ENCODE results near the gene NOXA1. TPM values are rescaled to one million over a fixed set of nuclear protein-coding genes. Genes with fewer than 3 reads are reported as not detected.
"Not testable (repeated sequence)": the region's sequence is repeated elsewhere in the genome, so short reads cannot be mapped to it uniquely, and the experiment has no call there.

The NOXA1 gene
- total RNA-seq, 1 donor from 2014 or later, result 6.5 TPM

DNA sequence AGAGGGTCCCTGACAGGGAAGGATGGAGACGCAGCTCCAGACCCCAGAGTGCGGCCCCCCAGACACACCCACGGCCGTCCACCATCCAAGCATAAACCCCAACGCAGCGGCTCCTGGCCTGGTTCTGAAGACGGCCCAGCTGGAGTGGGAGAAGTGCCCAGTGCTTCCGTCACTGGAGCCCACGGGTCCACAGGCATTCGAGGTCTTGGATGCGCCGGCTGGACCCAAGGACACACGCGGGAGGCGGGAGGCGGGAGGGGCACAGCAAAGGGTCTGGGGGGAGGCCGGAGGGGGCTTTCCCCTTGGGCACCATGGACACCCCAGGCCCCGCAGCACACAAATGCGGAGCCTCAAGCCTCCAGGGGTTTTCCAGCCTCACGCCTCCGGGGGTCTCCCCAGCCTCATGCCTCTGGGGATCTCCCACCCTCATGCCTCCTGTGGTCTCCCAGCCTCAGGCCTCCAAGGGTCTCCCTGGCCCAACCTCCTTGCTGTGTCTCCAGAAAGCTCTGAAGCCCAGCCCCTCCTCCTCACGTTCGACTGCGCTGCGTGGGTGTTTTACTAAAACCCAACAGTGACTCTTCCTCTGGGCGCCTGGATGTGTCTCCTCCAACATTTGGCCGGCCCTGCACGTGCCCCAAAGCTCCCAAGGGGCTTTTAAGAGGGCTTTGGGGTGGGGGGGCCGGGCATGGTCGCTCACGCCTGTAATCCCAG is 15.4 kb upstream of the NOXA1 start:
- no peaks in the 10 kb centered on the region for H3K36me3 ChIP-seq
- no peak overlapping the region for H3K27ac ChIP-seq
- H3K4me1 ChIP-seq, result peaks cover 30% of the 10 kb centered on the region
- no peaks in the 10 kb centered on the region for H3K9me3 ChIP-seq
- ATAC-seq, result no peak
- TF ChIP-seq, protein P1, sequence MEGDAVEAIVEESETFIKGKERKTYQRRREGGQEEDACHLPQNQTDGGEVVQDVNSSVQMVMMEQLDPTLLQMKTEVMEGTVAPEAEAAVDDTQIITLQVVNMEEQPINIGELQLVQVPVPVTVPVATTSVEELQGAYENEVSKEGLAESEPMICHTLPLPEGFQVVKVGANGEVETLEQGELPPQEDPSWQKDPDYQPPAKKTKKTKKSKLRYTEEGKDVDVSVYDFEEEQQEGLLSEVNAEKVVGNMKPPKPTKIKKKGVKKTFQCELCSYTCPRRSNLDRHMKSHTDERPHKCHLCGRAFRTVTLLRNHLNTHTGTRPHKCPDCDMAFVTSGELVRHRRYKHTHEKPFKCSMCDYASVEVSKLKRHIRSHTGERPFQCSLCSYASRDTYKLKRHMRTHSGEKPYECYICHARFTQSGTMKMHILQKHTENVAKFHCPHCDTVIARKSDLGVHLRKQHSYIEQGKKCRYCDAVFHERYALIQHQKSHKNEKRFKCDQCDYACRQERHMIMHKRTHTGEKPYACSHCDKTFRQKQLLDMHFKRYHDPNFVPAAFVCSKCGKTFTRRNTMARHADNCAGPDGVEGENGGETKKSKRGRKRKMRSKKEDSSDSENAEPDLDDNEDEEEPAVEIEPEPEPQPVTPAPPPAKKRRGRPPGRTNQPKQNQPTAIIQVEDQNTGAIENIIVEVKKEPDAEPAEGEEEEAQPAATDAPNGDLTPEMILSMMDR (IDR thresholded peaks at IDR 0.05), result no peak
- no peak for DNase-seq
- H3K27me3 ChIP-seq, result no peaks in the 10 kb centered on the region
- H3K4me3 ChIP-seq, result no peak overlapping the region
- intact Hi-C loops (cut with DNase I), result loop anchor here (10.0 kb wide), 1 partner anchor 113 kb away; no protein-coding TSS in a partner anchor

GRCh38 chr9:137408651-137409405 is 14.4 kb upstream of the NOXA1 start:
- intact Hi-C loops (cut with DNase I), result loop anchor here (10.0 kb wide), 1 partner anchor 114 kb away; no protein-coding TSS in a partner anchor
- DNase-seq, result no peak

GRCh38 chr9:137409515-137409914 is 13.7 kb upstream of the NOXA1 start:
- no peak overlapping the region for H3K4me3 ChIP-seq
- intact Hi-C loops (cut with DNase I), result loop anchor here (10.0 kb wide), 1 partner anchor 115 kb away; no protein-coding TSS in a partner anchor
- TF ChIP-seq, protein P1 (IDR thresholded peaks at IDR 0.05), result no peak
- no peaks in the 10 kb centered on the region for H3K9me3 ChIP-seq
- DNase-seq (no peak), ATAC-seq (no peak)
- H3K36me3 ChIP-seq, result no peaks in the 10 kb centered on the region
- no peaks in the 10 kb centered on the region for H3K27me3 ChIP-seq
- peaks cover 30% of the 10 kb centered on the region for H3K4me1 ChIP-seq
- no peak overlapping the region for H3K27ac ChIP-seq

More at GRCh38 chr9:137408651-137409405, 14.4 kb upstream of the NOXA1 start:
- Histone ChIP-seq H3K27ac (no peak overlapping the region), H3K9me3 (no peaks in the 10 kb centered on the region), H3K4me1 (peaks cover 30% of the 10 kb centered on the region), H3K36me3 (no peaks in the 10 kb centered on the region), H3K27me3 (no peaks in the 10 kb centered on the region), H3K4me3 (no peak overlapping the region)
- ATAC-seq, result no peak
- TF ChIP-seq, protein P1 (IDR thresholded peaks at IDR 0.05), result no peak

DNA sequence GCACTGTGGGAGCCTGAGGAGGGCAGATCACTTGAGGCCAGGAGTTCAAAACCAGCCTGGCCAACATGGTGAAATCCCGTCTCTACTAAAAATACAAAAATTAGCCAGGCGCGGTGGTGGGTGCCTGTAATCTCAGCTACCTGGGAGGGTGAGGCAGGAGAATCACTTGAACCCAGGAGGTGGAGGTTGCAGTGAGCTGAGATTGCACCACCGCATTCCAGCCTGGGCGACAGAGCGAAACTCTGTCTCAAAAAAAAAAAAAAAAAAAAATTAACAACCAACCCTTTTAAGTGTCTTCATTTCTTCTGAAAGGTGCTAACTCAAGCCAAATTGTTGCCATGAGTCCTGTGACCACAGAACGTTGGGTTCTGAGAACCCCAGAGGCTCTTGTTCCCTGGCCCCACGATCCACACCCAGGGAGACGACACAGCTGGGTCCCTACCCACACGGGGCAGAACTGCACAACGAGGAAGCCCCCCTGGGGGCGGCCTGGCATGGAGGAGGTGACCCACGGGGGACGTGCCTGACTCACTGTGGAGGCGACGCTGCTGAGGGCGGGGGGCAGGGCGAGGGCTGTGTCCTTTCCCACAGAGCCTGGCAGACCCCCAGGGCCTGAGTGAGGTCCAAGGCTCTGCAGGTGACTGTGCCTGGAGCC is 12.8 kb upstream of the NOXA1 start:
- H3K4me1 ChIP-seq, result peaks cover 30% of the 10 kb centered on the region
- H3K27ac ChIP-seq, result peak overlapping the region; percentile 63
- ATAC-seq; H3K9me3 ChIP-seq; H3K36me3 ChIP-seq; H3K4me3 ChIP-seq; intact Hi-C loops (cut with DNase I); H3K27me3 ChIP-seq; DNase-seq: not testable (repeated sequence)

- Histone ChIP-seq H3K4me3 (peak overlapping the region; percentile 8), H3K27ac (peak overlapping the region; percentile 63), H3K36me3 (no peaks in the 10 kb centered on the region), H3K9me3 (no peaks in the 10 kb centered on the region), H3K27me3 (no peaks in the 10 kb centered on the region), H3K4me1 (peaks cover 30% of the 10 kb centered on the region)
- TF ChIP-seq, protein P1 (IDR thresholded peaks at IDR 0.05), result no peak
- ATAC-seq, result no peak
- intact Hi-C loops (cut with DNase I), result no loop called here
- DNase-seq, result no peak
Measured at GRCh38 chr9:137410891-137411249, 12.3 kb upstream of the NOXA1 start.

- no peak for DNase-seq
Measured at GRCh38 chr9:137411260-137411644, 11.9 kb upstream of the NOXA1 start.

More at GRCh38 chr9:137411260-137411644, 11.9 kb upstream of the NOXA1 start:
- intact Hi-C loops (cut with DNase I), result no loop called here
- ATAC-seq, result no peak
- H3K9me3 ChIP-seq, result no peaks in the 10 kb centered on the region
- H3K4me1 ChIP-seq, result peaks cover 29% of the 10 kb centered on the region
- H3K27me3 ChIP-seq, result no peaks in the 10 kb centered on the region
- peak overlapping the region; percentile 63 for H3K27ac ChIP-seq
- TF ChIP-seq, protein P1 (IDR thresholded peaks at IDR 0.05), result no peak
- H3K4me3 ChIP-seq, result peak overlapping the region; percentile 8
- H3K36me3 ChIP-seq, result no peaks in the 10 kb centered on the region

Data from upper lobe of right lung (tissue), 1 donor.